GM12878 (cell line): ENCODE measurements around the gene RBM45. TPM values are rescaled to one million over a fixed set of nuclear protein-coding genes. Genes with fewer than 3 reads are reported as not detected.

Experiments used
- CBX3 ChIP-seq: fragments of 200-600 bp; sonication (generic); IDR thresholded peaks from 2 replicates; pipeline ENCODE4 v1.6.1; 2016; ENCODE audit warnings: low read depth, borderline replicate concordance
- CREB1 ChIP-seq: IDR thresholded peaks from 2 replicates; pipeline ENCODE4 v1.6.1; 2012; ENCODE audit warnings: low read depth, mild to moderate bottlenecking, inconsistent platforms
- CTCF ChIP-seq, 3 experiments: IDR thresholded peaks in 2 of 3; conservative IDR thresholded peaks in 1 of 3; 2 replicates each; pipeline ENCODE4 v1.5.1; 2011; ENCODE audit warnings: low read depth in 3 of 3, low read length in 3 of 3, mild to moderate bottlenecking in 3 of 3, control low read depth in 2 of 3, moderate library complexity in 2 of 3, inconsistent platforms in 1 of 3, mixed read lengths in 1 of 3; ENCODE audit not compliant: control insufficient read depth in 2 of 3, insufficient read depth in 1 of 3; ENCODE audit errors: extremely low read depth in 1 of 3
- CUX1 ChIP-seq: IDR thresholded peaks from 2 replicates; pipeline ENCODE4 v1.6.1; 2012; ENCODE audit warnings: improper control_type of control experiment, low read depth, low read length; ENCODE audit not compliant: insufficient replicate concordance
- EGR1 ChIP-seq, 2 experiments: IDR thresholded peaks; 1 replicate in 1 of 2; 2 replicates in 1 of 2; pipeline ENCODE4 v1.6.1; 2011 to 2012; ENCODE audit warnings: low read depth in 2 of 2, low read length in 2 of 2, borderline replicate concordance in 1 of 2, mild to moderate bottlenecking in 1 of 2, moderate library complexity in 1 of 2
- GABPA ChIP-seq: IDR thresholded peaks from 2 replicates; pipeline ENCODE4 v1.6.1; 2014; ENCODE audit warnings: antibody characterized with exemption, low read depth, mild to moderate bottlenecking, inconsistent platforms
- IRF5 ChIP-seq: fragments of 450-650 bp; IDR thresholded peaks from 2 replicates; pipeline ENCODE4 v1.6.1; 2017; ENCODE audit warnings: borderline replicate concordance
- JUNB ChIP-seq: IDR thresholded peaks from 2 replicates; pipeline ENCODE4 v1.6.1; 2016; ENCODE audit warnings: antibody characterized with exemption, mild to moderate bottlenecking
- KAT2A ChIP-seq: conservative IDR thresholded peaks from 2 replicates; pipeline ENCODE4 v1.6.1; 2011; ENCODE audit warnings: low read depth, low read length; ENCODE audit not compliant: control insufficient read depth
- RB1 ChIP-seq: fragments of 450-650 bp; formaldehyde crosslinking; IDR thresholded peaks from 2 replicates; pipeline ENCODE4 v1.6.1; 2017; ENCODE audit warnings: mild to moderate bottlenecking, borderline replicate concordance
- RBBP5 ChIP-seq: fragments of 200-600 bp; sonication (generic); conservative IDR thresholded peaks from 2 replicates; pipeline ENCODE4 v1.6.1; 2016
- RCOR1 ChIP-seq: conservative IDR thresholded peaks from 2 replicates; pipeline ENCODE4 v1.6.1; 2012; ENCODE audit warnings: low read depth, low read length, improper control_type of control experiment
- RELA ChIP-seq: fragments of 450-650 bp; IDR thresholded peaks from 2 replicates; pipeline ENCODE4 v1.8.0; 2014; ENCODE audit warnings: borderline replicate concordance; ENCODE audit not compliant: partially characterized antibody
- SMC3 ChIP-seq: IDR thresholded peaks from 2 replicates; pipeline ENCODE4 v1.6.1; 2011; ENCODE audit warnings: low read length, improper control_type of control experiment, borderline replicate concordance
- YBX1 ChIP-seq: fragments of 450-650 bp; IDR thresholded peaks from 2 replicates; pipeline ENCODE4 v1.6.1; 2016; ENCODE audit warnings: antibody characterized with exemption
- polyA plus RNA-seq, 11 experiments: library from polyadenylated mRNA; depleted of rRNA in 4 of 11; unstranded in 6 of 11; stranded (reverse) in 5 of 11; fragments of >200 nt; fragmentation: Nextera tagmentation in 4 of 11; fragmentation: Illumina TruSeq in 1 of 11; extraction: Ambion mirVana in 4 of 11; extraction: Trizol in 1 of 11; gene quantifications; 1 replicate in 1 of 11; 2 replicates in 10 of 11; pipeline versions ENCODE4 v1.2.1 to v1.2.3, GENCODE V29; 2011 to 2016; ENCODE audit warnings: inconsistent platforms in 2 of 11, missing spikeins in 2 of 11, low read depth in 1 of 11
- total RNA-seq, 4 experiments: library from RNA; depleted of rRNA in 3 of 4; stranded (reverse); fragments of >200 nt in 3 of 4; fragmentation: Illumina TruSeq in 1 of 4; extraction: Trizol in 1 of 4; gene quantifications; 2 replicates each; pipeline versions ENCODE4 v1.2.1 to v1.2.3, GENCODE V29; 2013 to 2021
- TF ChIP-seq, protein P1 (sequence below): IDR thresholded peaks from 2 replicates; pipeline ENCODE4 v1.6.1; 2011; ENCODE audit warnings: borderline replicate concordance, low read depth, mild to moderate bottlenecking, moderate library complexity, mixed read lengths, low read length; ENCODE audit not compliant: insufficient read depth; ENCODE audit errors: extremely low read length
- TF ChIP-seq, protein P2 (sequence below): IDR thresholded peaks from 2 replicates; pipeline ENCODE4 v1.6.1; 2011; ENCODE audit warnings: borderline replicate concordance, low read depth, mild to moderate bottlenecking, moderate library complexity, low read length; ENCODE audit not compliant: insufficient read depth, poor library complexity, severe bottlenecking

Gene RBM45
- total and polyA plus RNA-seq, 10 of the 15 experiments (the other 5 are each of a cell fraction or from before 2014, with no cell fraction given) = 6.2 to 21.7 (median 14.6) TPM

- no peak for TF ChIP-seq CUX1
- TF ChIP-seq RB1 = no peak; the same call in 1 of the 2 replicates
- TF ChIP-seq RELA = no peak
- peak; percentile 98 for TF ChIP-seq CTCF (IDR thresholded peaks at IDR 0.05 in 2 of 3, conservative IDR thresholded peaks at IDR 0.05 in 1 of 3; ENCODE audit: control insufficient read depth in 2 of 3, extremely low read depth in 1 of 3, insufficient read depth in 1 of 3, low read depth in 3 of 3, low read length in 3 of 3)
- TF ChIP-seq, protein P1, sequence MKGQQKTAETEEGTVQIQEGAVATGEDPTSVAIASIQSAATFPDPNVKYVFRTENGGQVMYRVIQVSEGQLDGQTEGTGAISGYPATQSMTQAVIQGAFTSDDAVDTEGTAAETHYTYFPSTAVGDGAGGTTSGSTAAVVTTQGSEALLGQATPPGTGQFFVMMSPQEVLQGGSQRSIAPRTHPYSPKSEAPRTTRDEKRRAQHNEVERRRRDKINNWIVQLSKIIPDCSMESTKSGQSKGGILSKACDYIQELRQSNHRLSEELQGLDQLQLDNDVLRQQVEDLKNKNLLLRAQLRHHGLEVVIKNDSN = no peak
- TF ChIP-seq, protein P2, sequence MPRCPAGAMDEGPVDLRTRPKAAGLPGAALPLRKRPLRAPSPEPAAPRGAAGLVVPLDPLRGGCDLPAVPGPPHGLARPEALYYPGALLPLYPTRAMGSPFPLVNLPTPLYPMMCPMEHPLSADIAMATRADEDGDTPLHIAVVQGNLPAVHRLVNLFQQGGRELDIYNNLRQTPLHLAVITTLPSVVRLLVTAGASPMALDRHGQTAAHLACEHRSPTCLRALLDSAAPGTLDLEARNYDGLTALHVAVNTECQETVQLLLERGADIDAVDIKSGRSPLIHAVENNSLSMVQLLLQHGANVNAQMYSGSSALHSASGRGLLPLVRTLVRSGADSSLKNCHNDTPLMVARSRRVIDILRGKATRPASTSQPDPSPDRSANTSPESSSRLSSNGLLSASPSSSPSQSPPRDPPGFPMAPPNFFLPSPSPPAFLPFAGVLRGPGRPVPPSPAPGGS = no peak
- no peak for TF ChIP-seq IRF5
- no peak for TF ChIP-seq JUNB
- peak; percentile 91; the same call in 1 of the 2 replicates for TF ChIP-seq RCOR1
- peak; percentile 85 for TF ChIP-seq GABPA
- TF ChIP-seq RBBP5 = no peak
- peak; percentile 59 for TF ChIP-seq SMC3
- TF ChIP-seq CREB1 = 0 out of 2 replicates have a peak, but pooled peaks have one; percentile 36
- peak in 1 of 2 experiments; percentile 68; a peak in 1 of 3 replicates for TF ChIP-seq EGR1 (IDR thresholded peaks at IDR 0.05; ENCODE audit: borderline replicate concordance in 1 of 2, low read depth in 2 of 2, low read length in 2 of 2)
- no peak for TF ChIP-seq YBX1
- no peak for TF ChIP-seq KAT2A
- TF ChIP-seq CBX3 = no peak
Observed at GRCh38 chr2:178112202-178113152, at the start of gene RBM45 (continued).
